ENCODE results near the gene PWP1.

Gene PWP1

GRCh38 chr12:107685360-107686248 lies at the start of gene PWP1:
TSS of gene PWP1 (plus strand) at chr12:107685799. CDS start at chr12:107685900, 101 bp downstream.
- peak; percentile 96 for DNase-seq (ENCODE audit: low read depth)
- peak within 1 kb of the TSS; percentile 100 for H3K4me3 ChIP-seq (ENCODE audit: low read depth, low read length)

GRCh38 chr12:107641154-107641553 lies 44.4 kb upstream of the PWP1 start:
- DNase-seq (ENCODE audit: low read depth): no peak
- no peak overlapping the region for H3K4me3 ChIP-seq (ENCODE audit: low read depth, low read length)
- TF ChIP-seq, protein P1, sequence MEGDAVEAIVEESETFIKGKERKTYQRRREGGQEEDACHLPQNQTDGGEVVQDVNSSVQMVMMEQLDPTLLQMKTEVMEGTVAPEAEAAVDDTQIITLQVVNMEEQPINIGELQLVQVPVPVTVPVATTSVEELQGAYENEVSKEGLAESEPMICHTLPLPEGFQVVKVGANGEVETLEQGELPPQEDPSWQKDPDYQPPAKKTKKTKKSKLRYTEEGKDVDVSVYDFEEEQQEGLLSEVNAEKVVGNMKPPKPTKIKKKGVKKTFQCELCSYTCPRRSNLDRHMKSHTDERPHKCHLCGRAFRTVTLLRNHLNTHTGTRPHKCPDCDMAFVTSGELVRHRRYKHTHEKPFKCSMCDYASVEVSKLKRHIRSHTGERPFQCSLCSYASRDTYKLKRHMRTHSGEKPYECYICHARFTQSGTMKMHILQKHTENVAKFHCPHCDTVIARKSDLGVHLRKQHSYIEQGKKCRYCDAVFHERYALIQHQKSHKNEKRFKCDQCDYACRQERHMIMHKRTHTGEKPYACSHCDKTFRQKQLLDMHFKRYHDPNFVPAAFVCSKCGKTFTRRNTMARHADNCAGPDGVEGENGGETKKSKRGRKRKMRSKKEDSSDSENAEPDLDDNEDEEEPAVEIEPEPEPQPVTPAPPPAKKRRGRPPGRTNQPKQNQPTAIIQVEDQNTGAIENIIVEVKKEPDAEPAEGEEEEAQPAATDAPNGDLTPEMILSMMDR (conservative IDR thresholded peaks at IDR 0.05; ENCODE audit: low read depth, low read length): no peak

More at GRCh38 chr12:107685360-107686248, at the start of gene PWP1:
- TF ChIP-seq, protein P1 (conservative IDR thresholded peaks at IDR 0.05; ENCODE audit: low read depth, low read length): no peak

DNA sequence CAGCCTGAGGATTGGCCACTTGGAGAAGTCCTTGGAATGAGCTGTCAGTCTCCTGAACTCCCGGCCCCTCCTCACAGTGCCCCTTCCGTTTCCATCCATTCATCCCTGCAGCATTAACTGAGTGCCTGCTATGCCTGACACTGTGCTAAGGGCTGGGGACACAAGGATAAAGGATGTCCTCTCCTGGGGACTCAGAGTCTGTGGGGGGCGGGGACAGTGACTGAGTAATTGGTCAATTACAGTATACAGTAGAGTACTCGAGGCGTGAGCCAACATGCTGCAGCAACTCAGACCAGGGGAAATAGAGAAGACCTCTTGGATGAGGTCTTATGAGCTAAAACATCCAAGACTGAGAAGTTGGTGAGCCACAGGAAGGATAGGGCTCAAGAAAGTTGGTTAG lies 43.4 kb upstream of the PWP1 start:
- TF ChIP-seq, protein P1 (conservative IDR thresholded peaks at IDR 0.05; ENCODE audit: low read depth, low read length): no peak
- no peak overlapping the region for H3K4me3 ChIP-seq (ENCODE audit: low read depth, low read length)

GRCh38 chr12:107645630-107646333 lies 39.8 kb upstream of the PWP1 start:
- H3K4me3 ChIP-seq (ENCODE audit: low read depth, low read length): no peak overlapping the region
- peak; percentile 43 for DNase-seq (ENCODE audit: low read depth)

More for the DNA sequence above, 43.4 kb upstream of the PWP1 start:
- DNase-seq (ENCODE audit: low read depth): no peak

DNA sequence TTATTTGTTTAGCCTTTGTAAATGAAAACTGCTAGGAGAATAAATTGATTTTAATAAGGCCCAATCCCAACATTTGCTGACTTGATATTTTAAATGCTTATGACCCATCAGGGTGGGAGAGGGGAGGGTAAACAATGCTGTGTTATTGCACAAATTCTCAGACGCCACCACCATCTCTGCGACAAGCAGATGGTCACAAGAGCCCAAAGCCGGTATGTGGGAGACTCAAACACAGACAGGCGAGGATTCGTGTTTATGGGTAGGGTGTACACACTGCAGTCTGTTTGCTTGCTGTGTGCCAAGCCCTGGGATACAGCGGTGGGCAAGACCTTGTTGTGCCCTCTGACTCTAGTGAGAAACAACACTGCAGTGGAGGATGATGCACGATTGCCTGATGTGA lies 39.2 kb upstream of the PWP1 start:
- no peak overlapping the region for H3K4me3 ChIP-seq (ENCODE audit: low read depth, low read length)
- TF ChIP-seq, protein P1 (conservative IDR thresholded peaks at IDR 0.05; ENCODE audit: low read depth, low read length): no peak
- no peak for DNase-seq (ENCODE audit: low read depth)

More at GRCh38 chr12:107645630-107646333, 39.8 kb upstream of the PWP1 start:
- TF ChIP-seq, protein P1 (conservative IDR thresholded peaks at IDR 0.05; ENCODE audit: low read depth, low read length): no peak

DNA sequence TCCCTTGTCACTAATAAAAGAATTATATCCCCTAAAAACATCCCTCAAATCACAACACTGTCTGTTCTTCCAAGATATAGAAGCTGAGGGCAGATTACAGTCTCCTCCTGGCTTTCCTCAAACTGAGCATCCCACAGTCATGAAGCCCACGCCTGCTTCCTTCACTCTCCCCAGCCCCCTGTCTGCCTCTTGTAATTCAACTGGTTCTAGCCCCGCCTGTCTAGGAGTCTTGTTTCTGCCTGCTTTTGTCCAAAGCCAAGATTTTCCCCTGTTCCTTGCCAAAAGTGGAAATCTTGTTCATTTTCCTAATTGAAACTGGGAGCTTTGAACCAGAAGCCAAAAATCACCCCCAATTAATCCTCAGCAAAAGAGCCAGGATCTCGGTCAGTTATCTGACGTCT lies 35.9 kb upstream of the PWP1 start:
- H3K4me3 ChIP-seq (ENCODE audit: low read depth, low read length): no peak overlapping the region
- TF ChIP-seq, protein P1 (conservative IDR thresholded peaks at IDR 0.05; ENCODE audit: low read depth, low read length): no peak
- no peak for DNase-seq (ENCODE audit: low read depth)

All from choroid plexus epithelial cell (primary cell).